Stimulated activated CD8-positive, alpha-beta memory T cell treated with anti-CD3 and anti-CD28 coated beads, Interleukin-7, amount 100 ng/mL, for 1 hour (primary cell): Measurements from ENCODE around the gene RARA.
"Not testable (repeated sequence)": the region's sequence is repeated elsewhere in the genome, so short reads cannot be mapped to it uniquely, and the experiment has no call there.

Source experiments
- DNase-seq, 2 donors: peaks; one replicate each; pipeline ENCODE4 v3.0.0-alpha.2; 2020; ENCODE audit warnings: low read depth in 2 of 2

The RARA gene

GRCh38 chr17:40374821-40375498 is 66.0 kb downstream of the RARA start:
- DNase-seq: no peak

- DNase-seq: not testable (repeated sequence)
Measured at GRCh38 chr17:40375786-40376185, 66.8 kb downstream of the RARA start.

DNA sequence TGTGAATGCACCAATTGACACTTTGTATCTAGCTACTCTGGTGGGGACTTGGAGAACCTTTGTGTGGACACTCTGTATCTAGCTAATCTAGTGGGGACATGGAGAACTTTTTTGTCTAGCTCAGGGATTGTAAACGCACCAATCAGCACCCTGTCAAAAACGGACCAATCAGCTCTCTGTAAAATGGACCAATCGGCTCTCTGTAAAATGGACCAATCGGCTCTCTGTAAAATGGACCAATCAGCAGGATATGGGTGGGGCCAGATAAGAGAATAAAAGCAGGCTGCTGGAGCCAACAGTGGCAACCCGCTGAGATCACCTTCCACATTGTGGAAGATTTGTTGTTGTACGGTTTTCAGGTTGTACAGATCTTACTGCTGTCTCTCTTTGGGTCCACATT is 67.6 kb downstream of the RARA start:
- not testable (repeated sequence) for DNase-seq

DNA sequence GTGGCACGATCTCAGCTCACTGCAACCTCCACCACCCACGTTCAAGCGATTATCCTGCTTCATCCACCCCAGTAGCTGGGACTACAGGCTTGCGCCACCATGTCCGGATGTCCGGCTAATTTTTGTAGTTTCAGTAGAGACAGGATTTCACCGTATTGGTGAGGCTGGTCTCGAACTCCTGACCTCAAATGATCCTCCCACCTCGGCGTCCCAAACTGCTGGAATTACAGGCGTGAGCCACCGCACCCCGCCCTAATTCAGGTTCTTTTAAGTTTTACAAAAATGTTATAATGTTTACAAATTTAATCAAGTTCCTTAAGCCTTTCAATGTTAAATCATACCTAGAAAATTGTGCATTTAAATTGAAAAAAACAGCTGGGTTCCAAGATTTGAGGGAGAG is 68.9 kb downstream of the RARA start:
- DNase-seq: no peak

DNA sequence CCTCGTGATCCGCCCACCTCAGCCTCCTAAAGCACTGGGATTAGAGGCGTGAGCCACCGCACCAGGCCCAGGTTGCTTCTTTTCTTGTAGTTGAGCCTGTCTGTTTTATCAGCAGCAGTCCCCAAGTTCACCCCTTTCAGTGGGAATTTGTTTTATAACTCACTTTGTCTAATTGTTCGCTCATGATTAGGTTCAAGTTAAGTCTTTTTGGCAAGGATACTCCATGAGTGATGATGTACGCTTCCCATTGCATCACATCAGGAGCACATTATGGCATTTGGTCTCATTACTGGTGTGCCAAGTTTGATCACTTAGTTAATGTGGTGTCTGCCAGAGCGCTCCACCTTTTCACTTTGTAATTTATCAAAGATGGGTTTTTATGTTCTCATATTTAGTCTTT is 70.0 kb downstream of the RARA start:
- DNase-seq: no peak

GRCh38 chr17:40382251-40382650 is 73.3 kb downstream of the RARA start:
- DNase-seq: no peak

- DNase-seq: not testable (repeated sequence)
Measured at GRCh38 chr17:40386555-40386954, 77.6 kb downstream of the RARA start.

DNA sequence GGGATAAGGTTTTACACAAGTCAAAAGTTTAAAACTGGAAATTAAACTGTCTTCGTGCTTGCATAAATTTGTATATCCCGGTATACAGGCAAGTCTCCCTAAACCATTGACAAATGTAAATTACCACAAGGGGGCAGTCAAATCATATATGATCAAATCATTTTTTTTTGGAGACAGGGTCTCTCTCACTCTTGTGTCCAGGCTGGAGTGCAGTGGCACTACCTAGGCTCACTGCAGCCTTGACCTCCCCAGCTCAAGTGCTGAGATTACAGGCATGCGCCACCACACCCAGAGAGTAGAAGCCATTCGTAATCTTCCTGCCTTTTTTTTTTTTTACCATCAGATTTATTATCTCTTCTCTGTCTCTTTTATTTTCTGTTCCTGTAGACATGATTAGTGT is 90.2 kb downstream of the RARA start:
- DNase-seq: no peak

DNA sequence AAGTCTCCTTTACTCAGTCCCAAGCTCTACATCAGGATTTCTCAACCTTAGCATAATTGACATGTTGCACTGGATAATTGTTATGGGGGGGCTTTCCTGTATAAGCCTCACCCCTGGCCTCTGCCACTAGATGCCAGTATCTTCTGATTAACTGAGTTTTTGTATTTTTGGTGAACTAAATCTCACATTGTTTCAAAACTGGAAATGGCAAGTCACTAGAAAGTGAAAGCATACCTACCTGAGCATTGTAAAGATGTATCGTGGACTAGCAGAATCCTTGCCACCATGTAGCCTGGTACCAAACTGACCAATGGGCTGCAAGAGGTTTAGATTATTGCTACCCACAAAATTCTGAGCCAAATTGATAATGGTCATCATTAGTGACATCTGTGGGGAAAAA is 93.7 kb downstream of the RARA start:
- no peak for DNase-seq

DNA sequence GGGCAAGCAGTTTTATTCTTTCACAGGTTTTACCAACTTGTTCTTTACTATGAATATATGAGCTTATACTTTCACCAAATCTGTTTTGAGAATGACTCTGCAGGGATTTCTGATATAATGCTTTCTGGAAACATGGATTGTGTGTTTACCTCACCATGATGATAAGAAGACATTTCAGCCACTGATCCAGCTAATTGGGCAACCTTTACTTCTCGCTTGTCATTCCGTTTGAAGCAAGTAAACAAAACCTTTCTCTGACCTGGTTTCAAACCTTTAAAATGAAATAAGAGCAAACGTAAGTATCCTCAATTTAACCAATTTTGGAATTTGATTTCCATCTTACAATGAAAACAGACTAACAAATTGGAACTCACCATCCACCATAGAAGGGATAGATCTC is 95.0 kb downstream of the RARA start:
- DNase-seq: no peak
